ENCODE results near the gene AIG1. TPM values are rescaled to one million over a fixed set of nuclear protein-coding genes. Genes with fewer than 3 reads are reported as not detected.

The AIG1 gene
- total and polyA plus RNA-seq, 2 donors from 2014 or later, result 57.3 to 146 TPM

- no peak for TF ChIP-seq CTCF (IDR thresholded peaks at IDR 0.05; ENCODE audit: borderline replicate concordance, extremely low read depth, insufficient read depth)
- DNase-seq (no peak), FAIRE-seq (no peak)
- H3K9me3 ChIP-seq (ENCODE audit: control insufficient read depth in 2 of 3, insufficient read depth in 1 of 3, low read length in 3 of 3), result no peaks in the 10 kb centered on the region
- no peaks in the 10 kb centered on the region for H3K36me3 ChIP-seq (ENCODE audit: control insufficient read depth in 2 of 3, insufficient read depth in 3 of 3, low read length in 3 of 3)
- intact Hi-C loops (cut with DNase I), result no loop called here
- no peak overlapping the region for H3K27ac ChIP-seq (ENCODE audit: low read depth in 2 of 2, low read length in 2 of 2)
- no peaks in the 10 kb centered on the region for H3K4me1 ChIP-seq (ENCODE audit: control insufficient read depth in 2 of 3, insufficient read depth in 2 of 3, low read depth in 1 of 3, low read length in 3 of 3)
- no peak overlapping the region for H3K4me3 ChIP-seq (ENCODE audit: low read length in 3 of 3)
- H3K9ac ChIP-seq (ENCODE audit: low read length in 3 of 3), result no peak overlapping the region
- H3K27me3 ChIP-seq (ENCODE audit: control insufficient read depth, insufficient read depth, low read length), result no peaks in the 10 kb centered on the region
Observed at GRCh38 chr6:143050509-143050908, 10.2 kb upstream of the AIG1 start.

GRCh38 chr6:143052282-143052681, 8.4 kb upstream of the AIG1 start:
- no peak overlapping the region for H3K27ac ChIP-seq (ENCODE audit: low read depth in 2 of 2, low read length in 2 of 2)
- no peaks in the 10 kb centered on the region for H3K36me3 ChIP-seq (ENCODE audit: control insufficient read depth in 2 of 3, insufficient read depth in 3 of 3, low read length in 3 of 3)
- intact Hi-C loops (cut with DNase I), result no loop called here
- DNase-seq, result no peak
- H3K4me3 ChIP-seq (ENCODE audit: low read length in 3 of 3), result no peak overlapping the region
- FAIRE-seq, result no peak
- TF ChIP-seq CTCF (IDR thresholded peaks at IDR 0.05; ENCODE audit: borderline replicate concordance, extremely low read depth, insufficient read depth), result no peak
- H3K27me3 ChIP-seq (ENCODE audit: control insufficient read depth, insufficient read depth, low read length), result no peaks in the 10 kb centered on the region
- H3K9me3 ChIP-seq (ENCODE audit: control insufficient read depth in 2 of 3, insufficient read depth in 1 of 3, low read length in 3 of 3), result no peaks in the 10 kb centered on the region
- no peak overlapping the region for H3K9ac ChIP-seq (ENCODE audit: low read length in 3 of 3)
- H3K4me1 ChIP-seq (ENCODE audit: control insufficient read depth in 2 of 3, insufficient read depth in 2 of 3, low read depth in 1 of 3, low read length in 3 of 3), result no peaks in the 10 kb centered on the region

- Histone ChIP-seq H3K4me1 (ENCODE audit: control insufficient read depth in 2 of 3, insufficient read depth in 2 of 3, low read depth in 1 of 3, low read length in 3 of 3) (no peaks in the 10 kb centered on the region), H3K9me3 (ENCODE audit: control insufficient read depth in 2 of 3, insufficient read depth in 1 of 3, low read length in 3 of 3) (no peaks in the 10 kb centered on the region), H3K36me3 (ENCODE audit: control insufficient read depth in 2 of 3, insufficient read depth in 3 of 3, low read length in 3 of 3) (no peaks in the 10 kb centered on the region), H3K9ac (ENCODE audit: low read length in 3 of 3) (no peak overlapping the region), H3K4me3 (ENCODE audit: low read length in 3 of 3) (no peak overlapping the region), H3K27me3 (ENCODE audit: control insufficient read depth, insufficient read depth, low read length) (no peaks in the 10 kb centered on the region), H3K27ac (ENCODE audit: low read depth in 2 of 2, low read length in 2 of 2) (no peak overlapping the region)
- TF ChIP-seq CTCF (IDR thresholded peaks at IDR 0.05; ENCODE audit: borderline replicate concordance, extremely low read depth, insufficient read depth), result no peak
- intact Hi-C loops (cut with DNase I), result no loop called here
- no peak for FAIRE-seq
- DNase-seq, result no peak
Observed at GRCh38 chr6:143053856-143054255, 6.8 kb upstream of the AIG1 start.

GRCh38 chr6:143054329-143054728, 6.4 kb upstream of the AIG1 start:
- FAIRE-seq (no peak), DNase-seq (no peak)
- Histone ChIP-seq H3K27ac (ENCODE audit: low read depth in 2 of 2, low read length in 2 of 2) (no peak overlapping the region), H3K27me3 (ENCODE audit: control insufficient read depth, insufficient read depth, low read length) (no peaks in the 10 kb centered on the region), H3K36me3 (ENCODE audit: control insufficient read depth in 2 of 3, insufficient read depth in 3 of 3, low read length in 3 of 3) (no peaks in the 10 kb centered on the region), H3K9ac (ENCODE audit: low read length in 3 of 3) (no peak overlapping the region), H3K9me3 (ENCODE audit: control insufficient read depth in 2 of 3, insufficient read depth in 1 of 3, low read length in 3 of 3) (no peaks in the 10 kb centered on the region), H3K4me1 (ENCODE audit: control insufficient read depth in 2 of 3, insufficient read depth in 2 of 3, low read depth in 1 of 3, low read length in 3 of 3) (no peaks in the 10 kb centered on the region), H3K4me3 (ENCODE audit: low read length in 3 of 3) (no peak overlapping the region)
- intact Hi-C loops (cut with DNase I), result no loop called here
- TF ChIP-seq CTCF (IDR thresholded peaks at IDR 0.05; ENCODE audit: borderline replicate concordance, extremely low read depth, insufficient read depth), result no peak
